Hematopoietic multipotent progenitor cell treated with erythropoietin and hydrocortisone succinate and interleukin-3 and kit ligand, for 8 days (in vitro differentiated cells): ENCODE measurements around the gene FAM107B.

Experiments used
- DNase-seq: peaks from one replicate; pipeline ENCODE4 v3.0.0-alpha.2; 2015

The FAM107B gene

DNA sequence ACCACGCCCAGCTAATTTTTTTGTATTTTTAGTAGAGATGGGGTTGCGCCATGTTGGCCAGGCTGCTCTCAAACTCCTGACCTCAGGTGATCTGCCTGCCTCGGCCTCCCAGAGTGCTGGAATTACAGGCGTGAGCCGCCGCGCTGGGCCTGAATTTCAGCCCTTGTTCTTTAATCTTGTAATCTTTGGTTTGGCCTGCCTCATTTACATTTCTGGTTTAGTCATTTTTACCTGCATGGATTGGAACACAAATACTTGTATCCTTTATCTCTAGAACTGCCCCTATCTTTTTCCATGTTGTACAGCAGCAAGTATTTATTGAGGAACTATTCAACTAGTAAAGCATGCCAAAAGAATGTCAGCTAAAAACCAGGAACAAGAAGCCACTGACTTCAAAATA, 248.4 kb downstream of the FAM107B start:
- DNase-seq: no peak

DNA sequence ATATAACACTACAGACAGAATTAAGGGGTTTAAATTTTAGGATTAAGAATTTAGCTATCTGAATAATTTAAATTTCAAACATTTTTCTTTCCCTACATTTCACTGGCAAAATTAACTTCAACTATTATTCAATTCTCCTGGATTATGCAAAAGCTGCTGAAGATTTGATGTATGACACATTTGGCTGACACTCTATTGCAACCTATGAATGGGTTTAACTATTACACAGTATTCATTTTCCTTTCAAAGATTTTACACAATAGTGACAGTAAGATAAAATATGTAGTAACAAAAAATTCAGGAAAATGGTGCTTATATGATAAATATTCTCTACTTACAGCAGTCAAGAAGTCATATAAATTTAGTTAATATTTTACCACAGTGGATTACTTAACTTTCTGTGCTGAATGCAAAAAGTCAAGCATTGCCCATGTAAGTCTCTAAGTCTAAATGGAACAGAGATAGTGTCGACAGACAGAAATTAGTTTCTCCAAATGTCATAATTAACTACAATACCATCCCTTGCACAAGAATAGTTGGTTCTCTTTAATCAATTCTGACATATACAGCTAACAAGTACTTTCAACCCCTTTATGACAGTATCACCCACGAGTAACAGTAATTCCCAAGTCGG, 249.9 kb downstream of the FAM107B start:
- DNase-seq: no peak

DNA sequence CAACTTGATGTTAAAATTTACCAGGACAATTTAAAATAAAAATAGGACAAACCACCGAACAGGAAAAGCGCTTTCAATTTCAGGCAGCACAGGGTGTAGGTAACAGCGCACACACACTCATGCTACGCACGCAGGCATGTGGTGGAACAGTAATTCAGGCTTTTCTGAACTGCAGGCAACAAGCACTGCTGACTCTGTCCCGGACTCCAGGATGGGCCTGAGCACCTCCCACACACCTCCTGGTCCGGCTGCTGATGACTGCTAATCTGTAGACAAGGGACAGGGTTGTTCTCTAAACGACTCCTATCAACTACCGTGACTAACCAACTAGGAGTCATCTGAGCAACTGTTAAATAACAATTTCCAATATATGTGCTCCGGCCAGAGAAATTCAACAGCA, 251.4 kb downstream of the FAM107B start:
- DNase-seq: no peak

DNA sequence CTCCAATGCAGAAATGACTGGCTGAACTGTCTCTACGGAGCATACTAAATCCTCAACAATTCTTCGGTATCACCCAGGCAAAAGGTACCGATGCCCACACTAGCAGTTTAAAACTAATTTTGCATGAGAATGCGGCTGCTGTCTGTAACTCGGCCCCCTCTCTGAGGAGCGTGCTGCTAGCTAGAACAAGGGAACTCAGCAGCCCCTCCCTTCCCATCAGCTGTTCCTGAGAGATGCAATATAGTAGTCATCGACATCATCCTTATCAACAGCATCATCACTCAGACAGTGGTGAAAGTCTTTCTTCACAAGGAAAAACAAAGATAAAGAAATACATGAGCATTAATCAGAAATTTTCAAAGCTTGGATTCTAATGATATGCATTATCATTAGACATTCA, 254.9 kb downstream of the FAM107B start:
- DNase-seq: no peak

DNA sequence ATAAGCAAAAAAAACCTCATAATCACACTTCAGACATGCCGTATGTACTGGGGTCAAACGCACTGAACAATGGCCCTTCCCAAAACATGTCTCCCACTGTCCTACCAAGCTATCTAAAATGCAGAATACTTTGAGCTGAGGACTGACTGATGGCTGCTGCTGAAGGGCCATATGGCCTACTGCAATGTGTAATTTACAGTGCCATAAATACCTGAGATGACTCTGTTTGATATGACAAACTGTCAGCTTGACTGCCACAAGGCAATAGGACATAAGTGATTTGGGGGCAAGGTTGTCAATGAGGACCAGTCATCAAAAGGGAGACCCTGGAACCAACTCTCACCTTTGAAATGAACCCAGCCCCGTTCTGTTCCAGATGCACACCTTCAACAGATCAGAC, 256.5 kb downstream of the FAM107B start:
- no peak for DNase-seq

DNA sequence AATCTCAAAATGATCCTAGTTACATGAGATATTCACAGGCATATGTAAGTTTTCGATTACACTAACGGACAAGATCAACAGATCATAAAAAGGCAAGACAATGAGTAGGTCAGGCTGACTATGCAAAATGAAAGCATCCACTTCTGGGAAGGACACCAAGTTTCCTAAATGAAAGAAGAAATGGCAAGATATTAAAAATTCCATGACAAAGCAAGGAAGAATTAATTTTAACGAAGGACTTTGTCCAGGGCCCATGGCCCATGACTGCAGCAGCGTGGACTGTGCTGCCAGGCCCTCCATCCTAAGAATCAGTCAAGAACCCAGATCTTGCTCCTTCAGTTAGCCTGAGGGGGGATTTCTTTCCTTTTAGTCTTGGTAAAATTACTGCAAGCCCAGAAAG, 261.6 kb downstream of the FAM107B start:
- no peak for DNase-seq

DNA sequence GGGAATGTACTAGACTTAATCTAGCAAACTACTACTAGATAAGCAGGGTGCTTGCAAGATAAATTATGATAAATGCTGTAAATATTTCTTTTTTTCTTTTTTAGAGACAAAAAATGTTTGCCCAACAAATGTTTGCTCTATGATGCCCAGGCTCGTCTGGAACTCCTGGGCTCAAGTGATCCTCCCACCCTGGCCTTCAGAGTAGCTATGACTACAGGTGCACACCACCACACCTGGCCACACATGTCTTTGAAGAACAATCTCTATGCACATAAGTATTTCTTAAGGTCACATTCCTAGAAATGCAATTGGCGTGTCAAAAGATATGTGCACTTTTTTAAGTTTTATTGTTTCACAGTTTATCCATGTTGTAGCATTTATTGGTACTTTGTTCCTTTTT, 264.4 kb downstream of the FAM107B start:
- DNase-seq: no peak

DNA sequence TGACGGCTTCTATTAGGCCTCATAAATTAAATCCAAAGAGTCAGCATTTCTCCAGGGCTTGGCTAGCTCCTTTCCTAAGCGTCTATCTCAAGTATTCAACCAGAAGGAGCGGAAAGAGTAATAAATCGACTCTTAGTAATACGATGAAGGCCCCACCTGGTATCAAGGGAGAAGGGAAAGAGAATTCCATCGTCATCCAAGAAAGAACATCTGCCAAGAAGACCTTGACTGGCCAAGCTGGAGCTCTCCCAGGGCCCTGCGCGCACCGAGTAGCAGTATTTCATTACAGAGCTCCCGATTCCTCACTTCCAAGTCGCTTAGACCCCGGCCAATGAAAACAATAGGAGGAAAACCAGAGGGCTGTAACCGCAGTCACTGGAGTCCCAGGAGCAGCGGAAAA, 266.0 kb downstream of the FAM107B start:
- DNase-seq: no peak

DNA sequence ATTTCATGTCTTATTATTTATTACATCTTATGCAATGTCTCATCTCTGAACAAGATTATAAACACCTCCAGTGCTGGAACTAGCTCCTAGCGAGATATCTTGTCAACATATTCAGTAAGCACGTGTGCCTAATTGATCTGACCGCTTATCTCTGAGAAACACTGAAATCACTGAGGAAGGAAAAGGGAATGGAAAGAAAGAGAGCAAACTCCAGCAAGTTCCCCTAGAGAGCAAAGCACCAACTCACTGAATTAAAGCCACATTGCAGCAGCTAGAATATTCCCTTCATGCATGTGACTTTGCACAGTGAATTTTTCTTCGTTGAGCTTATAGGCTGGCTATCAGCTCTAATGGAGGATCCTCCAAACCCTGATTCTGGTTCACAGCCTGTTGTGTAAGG, 266.9 kb downstream of the FAM107B start:
- DNase-seq: no peak

DNA sequence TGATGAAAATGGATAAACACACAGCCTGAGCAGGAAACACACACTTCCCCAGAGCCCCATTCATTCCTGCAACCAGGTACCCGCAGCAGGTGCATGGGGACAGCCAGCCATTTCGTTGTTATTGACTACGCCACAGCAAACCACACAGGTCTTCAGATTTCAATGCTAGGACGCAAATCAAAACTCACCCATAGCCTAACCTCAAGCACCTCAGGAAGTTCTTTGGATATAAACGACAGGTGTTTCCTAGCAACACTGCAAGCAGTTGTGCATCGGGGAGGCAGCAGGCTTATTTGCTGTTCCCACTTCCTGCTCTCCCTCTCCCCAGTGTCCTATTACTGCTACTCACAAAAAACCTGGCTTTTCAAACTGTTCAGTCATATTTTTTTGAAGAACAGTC, 267.5 kb downstream of the FAM107B start:
- no peak for DNase-seq

DNA sequence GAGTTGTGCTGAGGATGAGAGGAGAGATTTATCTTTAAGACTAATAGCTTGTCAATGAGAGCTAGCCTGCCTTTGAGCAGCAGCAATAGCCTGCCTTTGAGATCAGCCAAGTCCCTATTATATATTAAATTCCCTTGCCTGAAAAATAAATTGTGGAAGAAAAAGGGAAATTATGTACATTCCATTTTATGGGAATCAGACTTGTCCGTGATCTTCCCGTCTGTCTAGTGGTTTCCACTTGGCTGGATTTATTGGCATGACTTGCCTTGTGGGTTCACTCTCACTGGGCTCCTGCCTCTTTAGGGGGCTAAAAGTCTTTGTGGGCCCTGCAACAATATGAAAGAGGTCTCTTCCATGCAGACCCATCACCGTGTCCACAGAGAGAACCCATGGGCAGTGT, 272.3 kb downstream of the FAM107B start:
- no peak for DNase-seq

DNA sequence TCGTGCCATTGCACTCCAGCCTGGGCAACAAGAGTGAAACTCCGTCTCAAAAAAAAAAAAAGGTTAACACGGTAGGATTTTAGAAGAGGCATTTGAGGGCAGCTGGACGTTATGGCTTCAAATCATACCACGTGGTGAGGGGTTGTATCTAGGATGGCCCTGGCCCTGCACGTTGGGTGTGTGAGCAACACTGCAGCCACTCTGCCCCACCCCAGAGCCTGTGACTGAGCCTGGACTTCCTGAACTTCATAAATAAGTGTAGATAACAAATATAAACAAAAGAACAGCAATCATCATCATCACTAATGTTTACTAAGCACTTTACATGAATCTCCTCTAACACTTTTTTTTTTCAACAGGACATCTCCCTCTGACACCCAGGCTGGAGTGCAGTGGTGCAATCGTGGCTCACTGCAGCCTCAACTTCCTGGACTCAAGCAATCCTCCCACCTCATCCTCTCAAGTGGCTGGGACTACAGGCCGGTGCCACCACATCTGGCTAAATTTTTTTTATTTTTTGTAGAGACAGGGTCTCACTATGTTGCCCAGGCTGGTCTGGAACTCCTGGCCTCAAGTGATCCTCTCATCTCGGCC, 274.4 kb downstream of the FAM107B start:
- DNase-seq: no peak

DNA sequence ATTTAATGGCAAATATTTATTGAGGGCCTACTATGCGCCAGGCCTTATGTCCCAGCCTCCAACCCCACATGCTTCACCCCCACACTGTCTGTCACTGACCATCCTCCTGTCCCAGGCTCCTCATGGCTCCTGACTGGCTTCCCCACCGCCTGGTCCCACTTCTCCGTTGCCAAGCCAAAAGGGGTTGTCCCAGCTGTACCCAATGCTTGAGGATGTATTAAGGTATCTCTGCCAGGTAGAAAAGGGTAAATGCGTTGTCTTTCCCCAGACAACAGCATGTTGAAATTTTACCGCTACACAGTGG, 275.1 kb downstream of the FAM107B start:
- no peak for DNase-seq

DNA sequence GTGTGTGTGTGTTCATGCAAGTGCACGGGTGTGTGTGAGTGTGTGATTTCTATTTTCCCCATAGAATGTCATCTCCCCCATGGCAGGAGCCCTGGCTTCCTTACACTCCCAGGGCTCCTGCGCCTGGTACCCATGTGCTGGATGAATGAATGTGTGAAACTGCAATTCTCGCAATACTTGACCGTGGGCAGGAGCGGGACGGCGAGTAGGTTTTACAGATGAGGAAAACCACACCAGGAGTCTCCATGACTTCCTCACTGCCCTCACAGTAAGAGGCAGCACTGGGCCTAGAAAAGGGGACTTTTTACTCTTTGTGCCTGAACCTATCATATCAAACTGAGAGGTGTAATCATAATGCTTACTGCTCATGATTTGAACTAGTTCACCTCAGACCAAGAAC, 276.4 kb downstream of the FAM107B start:
- no peak for DNase-seq

DNA sequence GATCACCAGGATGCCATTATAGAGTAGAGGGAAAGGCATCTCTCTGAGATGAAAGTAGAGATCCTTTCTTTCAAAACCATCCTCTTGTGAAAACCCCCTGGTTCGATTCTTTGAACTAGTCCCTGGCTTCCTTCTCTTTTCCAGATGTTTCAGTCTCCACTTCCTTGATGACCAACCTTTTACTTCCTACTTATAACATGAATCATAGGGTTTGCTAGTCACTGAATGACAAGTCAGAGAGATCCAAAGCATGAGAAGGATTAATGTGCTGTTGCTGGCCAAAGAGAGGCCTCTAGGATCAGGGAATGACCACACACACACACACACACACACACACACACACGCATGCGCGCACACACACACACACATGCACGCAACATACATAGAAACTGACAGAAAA, 282.9 kb downstream of the FAM107B start:
- DNase-seq: no peak

DNA sequence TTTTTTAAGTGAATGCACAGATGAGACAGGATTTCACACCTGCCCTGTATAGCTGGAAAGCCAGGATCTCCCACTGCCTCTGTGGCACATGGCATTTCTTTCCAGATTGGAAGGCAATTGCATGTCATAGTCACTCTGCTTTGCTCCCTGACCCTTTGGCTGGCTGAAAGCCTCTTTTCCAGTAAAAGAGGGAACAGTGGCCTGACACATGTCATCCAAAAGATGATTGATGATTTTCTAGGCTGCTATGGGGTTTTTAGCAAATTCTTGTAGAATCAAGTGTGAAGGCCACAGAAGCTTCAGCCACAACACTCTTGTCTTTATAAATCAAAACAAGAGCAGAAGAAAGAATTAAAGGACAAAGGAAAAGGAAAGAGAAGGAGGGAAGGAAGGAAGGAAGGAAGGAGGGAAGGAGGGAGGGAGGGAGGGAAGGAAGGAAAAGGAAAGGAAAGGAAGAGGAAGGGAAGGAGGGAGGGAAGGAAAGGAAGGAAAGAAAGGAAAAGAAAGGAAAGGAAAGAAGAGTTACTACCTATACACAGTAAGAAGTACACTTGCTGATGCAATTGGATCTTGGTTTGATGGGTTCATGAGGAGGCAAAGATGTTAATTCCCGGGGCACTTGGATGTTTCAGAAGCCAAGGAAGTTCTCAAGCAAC, 285.0 kb downstream of the FAM107B start:
- no peak for DNase-seq

DNA sequence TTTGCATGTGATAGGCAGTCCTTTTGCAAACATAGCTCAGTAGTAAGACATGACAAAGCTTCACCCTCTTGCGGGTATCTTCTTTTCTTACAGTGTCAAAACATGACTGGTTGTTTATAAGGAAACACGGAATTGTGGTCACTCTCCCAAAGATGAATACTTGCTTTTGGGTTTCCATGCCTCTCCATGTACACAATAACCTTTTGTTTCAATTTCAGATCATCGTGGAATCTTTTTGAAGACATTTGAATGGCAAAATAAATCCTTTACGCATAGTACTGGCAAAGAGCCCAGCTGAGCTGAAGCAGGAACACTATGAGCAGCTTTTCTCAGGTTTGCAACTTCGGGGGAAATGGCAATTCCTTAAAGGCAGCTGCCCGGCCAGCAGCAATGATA, 287.2 kb downstream of the FAM107B start:
- no peak for DNase-seq

DNA sequence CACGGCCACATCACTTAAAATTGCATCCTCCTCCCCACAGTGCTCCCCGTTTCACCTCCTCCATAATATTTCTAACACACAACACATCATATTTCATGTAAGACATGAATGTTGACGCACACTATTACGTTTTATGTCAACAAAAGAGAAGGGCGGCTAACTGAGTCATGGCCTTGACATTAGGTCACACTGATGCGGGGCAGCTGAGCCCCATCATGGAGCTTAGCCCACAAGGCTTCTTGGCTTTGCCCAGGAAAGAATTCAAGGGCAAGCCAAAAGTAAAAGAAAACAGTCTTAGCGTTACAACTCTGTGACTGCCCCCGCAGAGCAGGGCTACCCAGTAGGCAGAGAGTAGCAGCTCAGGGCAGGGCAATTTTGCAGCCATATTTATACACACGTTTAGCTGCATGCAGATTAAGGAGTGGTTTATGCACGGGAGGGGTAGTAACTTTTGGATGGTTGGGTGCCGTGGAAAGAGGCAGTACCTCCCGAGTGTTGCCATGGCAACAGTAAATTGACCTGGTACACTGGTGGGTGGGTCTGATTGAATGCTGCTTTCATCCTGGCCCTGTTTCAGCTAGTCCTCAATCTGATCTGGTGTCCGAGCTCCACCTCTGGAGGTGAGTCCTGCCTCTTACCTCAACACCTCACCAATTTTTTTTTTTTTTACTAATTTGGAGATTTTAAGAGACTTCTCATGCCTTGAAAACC, 287.8 kb downstream of the FAM107B start:
- no peak for DNase-seq

DNA sequence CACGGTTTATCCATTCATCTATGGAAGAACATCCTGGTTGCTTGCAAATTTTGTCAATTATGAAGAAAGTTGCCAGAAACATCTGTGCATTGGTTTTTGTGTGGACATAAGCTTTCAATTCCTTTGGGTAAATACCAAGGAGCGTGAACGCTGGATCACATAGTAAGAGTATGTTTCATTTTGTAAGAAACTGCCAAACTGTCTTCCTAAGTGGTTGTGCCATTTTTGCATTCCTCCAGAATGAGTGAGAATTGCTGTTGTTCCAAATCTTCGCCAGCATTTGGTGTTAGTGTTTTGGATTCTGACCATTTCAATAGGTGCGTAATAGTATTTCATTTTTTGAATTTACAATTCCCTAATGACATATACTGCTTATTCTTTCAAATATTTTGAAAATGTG, 288.7 kb downstream of the FAM107B start:
- DNase-seq: no peak

DNA sequence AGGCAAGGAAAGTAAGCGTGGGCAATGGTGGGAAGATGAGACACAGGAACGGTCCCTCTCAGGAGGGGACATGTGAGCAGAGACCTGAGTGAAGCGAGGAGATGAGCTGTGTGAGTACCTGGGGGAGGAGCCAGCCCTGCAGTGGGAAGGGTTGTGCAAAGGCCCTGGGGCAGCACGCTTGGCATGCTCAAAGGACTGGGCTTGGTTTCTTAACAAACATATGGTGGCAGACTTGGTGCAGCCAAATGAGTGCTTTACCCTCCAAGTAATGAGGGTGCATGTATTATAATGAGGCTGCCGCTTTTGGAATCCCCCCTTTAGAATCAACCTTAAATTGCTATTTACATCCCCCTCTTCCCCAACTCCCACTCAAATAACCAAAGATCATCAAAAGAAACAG, 291.3 kb downstream of the FAM107B start:
- no peak for DNase-seq

DNA sequence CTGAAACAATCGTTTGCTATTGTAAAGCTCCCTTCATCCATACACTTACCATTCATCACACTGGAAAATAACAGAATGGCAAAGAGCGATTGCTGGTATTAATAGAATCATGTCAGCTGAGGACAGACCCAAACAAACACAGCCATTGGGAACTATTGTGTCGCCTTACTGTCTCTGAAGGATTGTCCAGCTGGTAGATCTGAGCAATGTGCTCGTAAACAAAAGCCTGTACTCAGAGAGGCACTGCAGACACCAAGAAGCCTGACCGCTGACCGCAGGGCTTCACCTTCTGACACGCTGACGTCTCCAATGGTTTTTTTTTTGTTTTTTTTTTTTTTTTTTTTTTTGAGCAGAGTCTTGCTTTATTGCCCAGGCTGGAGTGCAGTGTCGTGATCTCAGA, 292.9 kb downstream of the FAM107B start:
- DNase-seq: no peak

DNA sequence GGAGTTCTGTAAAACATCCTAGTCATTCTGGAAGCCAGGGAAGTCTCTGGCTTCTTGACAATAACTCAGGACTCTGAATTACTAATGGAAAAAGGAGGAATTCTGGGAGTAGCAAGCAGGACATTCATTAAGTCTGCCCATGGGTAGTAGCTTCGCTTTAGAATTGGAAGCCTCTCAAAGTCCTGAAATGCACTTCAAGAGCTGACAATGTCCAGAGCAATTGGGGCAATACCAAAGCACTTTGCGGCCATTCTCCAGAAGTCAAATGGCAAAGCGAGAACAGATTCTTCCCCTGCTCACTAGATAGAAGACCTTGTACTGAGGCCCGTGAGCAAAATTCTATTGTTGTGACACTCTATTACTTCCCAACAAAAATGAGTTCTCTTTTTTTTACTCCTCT, 293.7 kb downstream of the FAM107B start:
- DNase-seq: no peak

DNA sequence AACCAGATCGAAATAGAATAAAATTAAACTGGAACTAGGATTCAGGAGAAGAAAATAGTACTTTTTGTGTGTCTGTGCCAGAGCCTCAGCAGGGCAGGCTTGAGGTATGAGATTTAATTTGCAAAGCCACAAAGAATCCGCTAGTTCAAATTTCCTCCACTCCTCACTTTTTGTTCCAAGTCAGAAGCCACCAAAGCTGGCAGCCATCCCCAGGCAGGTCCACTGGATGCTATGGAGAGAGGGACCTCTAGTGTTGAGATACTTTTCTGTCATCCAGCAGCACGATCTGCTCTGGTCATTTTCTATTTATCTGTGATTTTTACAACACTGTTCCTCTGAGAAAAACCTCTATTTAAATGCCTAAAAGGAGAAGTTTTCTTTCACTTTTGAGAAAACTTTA, 296.1 kb downstream of the FAM107B start:
- DNase-seq: peak; percentile 3

DNA sequence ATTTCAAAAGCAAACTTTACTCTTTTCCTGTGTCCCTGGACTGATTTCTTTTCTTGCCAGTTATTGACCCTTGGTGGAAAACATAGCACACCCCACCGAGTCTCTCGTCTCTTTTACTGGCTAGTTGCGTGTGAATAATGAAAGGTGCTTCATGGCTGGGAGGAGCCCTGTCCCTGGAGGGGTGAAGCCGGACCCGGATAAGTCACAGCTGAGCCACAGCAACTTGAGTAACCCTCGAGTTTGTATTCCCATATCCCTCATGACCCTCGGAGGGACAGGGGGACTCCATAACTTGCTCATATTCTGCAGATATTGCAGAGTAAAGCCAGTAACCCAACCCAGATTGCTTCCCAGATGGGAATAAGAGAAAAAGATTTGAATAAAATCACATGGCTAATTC, 296.5 kb downstream of the FAM107B start:
- DNase-seq: no peak

DNA sequence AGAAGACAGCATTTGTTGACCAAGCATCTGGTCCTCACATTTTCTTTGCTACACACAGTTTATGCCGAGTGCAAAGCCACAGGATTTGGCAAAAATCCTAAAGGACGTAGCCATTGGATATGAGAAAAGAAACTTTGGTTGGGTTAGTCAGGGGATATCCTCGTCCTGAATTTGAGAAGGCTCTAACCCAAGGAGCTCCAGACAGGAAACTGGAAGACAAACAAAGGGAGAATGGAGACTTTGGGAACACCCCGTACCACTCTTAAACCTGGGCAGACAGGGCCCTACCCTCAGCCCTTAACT, 297.3 kb downstream of the FAM107B start:
- no peak for DNase-seq
